Neural cell (in vitro differentiated cells): ENCODE data around the gene PLN. TPM values are rescaled to one million over a fixed set of nuclear protein-coding genes. Genes with fewer than 3 reads are reported as not detected.

ENCODE experiments used
- H2AFZ ChIP-seq: fragments of 200-600, 300-800 bp; sonication (generic), shearing (Covaris generic); 2 replicates; pipeline ENCODE4 v1.6.0; 2014; ENCODE audit warnings: low read depth, mild to moderate bottlenecking, antibody characterized with exemption, low read length, moderate library complexity
- H3F3A ChIP-seq: fragments of 200-600 bp; shearing (Covaris generic); 2 replicates; pipeline ENCODE4 v1.6.1; 2016; ENCODE audit warnings: mild to moderate bottlenecking, moderate library complexity, mixed read lengths, antibody characterized with exemption, low read length; ENCODE audit not compliant: insufficient read depth, poor library complexity, severe bottlenecking
- H3K27ac ChIP-seq: fragments of 200-600, 300-800 bp; sonication (generic), shearing (Covaris generic); 2 replicates; pipeline ENCODE4 v1.5.1; 2014; ENCODE audit warnings: mild to moderate bottlenecking, low read length, moderate library complexity
- H3K27me3 ChIP-seq: fragments of 300-800, 200-600 bp; sonication (generic), shearing (Covaris generic); 2 replicates; pipeline ENCODE4 v1.6.0; 2014; ENCODE audit warnings: mild to moderate bottlenecking, low read depth, low read length, moderate library complexity; ENCODE audit not compliant: insufficient read depth
- H3K36me3 ChIP-seq: fragments of 300-800, 200-600 bp; sonication (generic), shearing (Covaris generic); 2 replicates; pipeline ENCODE4 v1.5.1; 2014; ENCODE audit warnings: mild to moderate bottlenecking, antibody characterized with exemption, low read length, moderate library complexity; ENCODE audit not compliant: insufficient read depth
- H3K4me2 ChIP-seq: fragments of 300-800, 200-600 bp; sonication (generic), shearing (Covaris generic); 2 replicates; pipeline ENCODE4 v1.6.0; 2014; ENCODE audit warnings: mild to moderate bottlenecking, low read length
- H3K4me3 ChIP-seq: fragments of 300-800, 200-600 bp; sonication (generic), shearing (Covaris generic); 2 replicates; pipeline ENCODE4 v1.5.1; 2014; ENCODE audit warnings: mild to moderate bottlenecking, low read length, moderate library complexity
- H3K79me2 ChIP-seq: fragments of 200-600 bp; shearing (Covaris generic); replicated peaks from 2 replicates; pipeline ENCODE4 v1.6.0; 2014; ENCODE audit warnings: mild to moderate bottlenecking, low read length, moderate library complexity; ENCODE audit not compliant: insufficient read depth
- H3K9ac ChIP-seq: fragments of 300-800, 200-600 bp; sonication (generic), shearing (Covaris generic); 2 replicates; pipeline ENCODE4 v1.6.1; 2016; ENCODE audit warnings: mild to moderate bottlenecking, low read length, mixed read lengths
- H3K9me2 ChIP-seq: fragments of 200-600 bp; shearing (Covaris generic); 2 replicates; pipeline ENCODE4 v1.6.1; 2016; ENCODE audit warnings: mild to moderate bottlenecking, low read length, mixed read lengths; ENCODE audit not compliant: insufficient read depth
- H3K9me3 ChIP-seq: fragments of 200-600, 300-800 bp; sonication (generic), shearing (Covaris generic); 2 replicates; pipeline ENCODE4 v1.6.1; 2016; ENCODE audit warnings: mild to moderate bottlenecking, mixed run types, low read length, moderate library complexity, mixed read lengths
- H4K20me1 ChIP-seq: fragments of 200-600 bp; shearing (Covaris generic); 2 replicates; pipeline ENCODE4 v1.6.1; 2016; ENCODE audit warnings: mild to moderate bottlenecking, mixed run types; ENCODE audit not compliant: insufficient read depth
- EP300 ChIP-seq: fragments of 450-650 bp; conservative IDR thresholded peaks from 2 replicates; pipeline ENCODE4 v1.6.1; 2014; ENCODE audit warnings: antibody characterized with exemption, mild to moderate bottlenecking, moderate library complexity; ENCODE audit not compliant: poor library complexity, severe bottlenecking
- EZH2 ChIP-seq: fragments of 200-600, 300-800 bp; shearing (Covaris generic), sonication (generic); IDR thresholded peaks from 2 replicates; pipeline ENCODE4 v1.6.1; 2014; ENCODE audit warnings: antibody characterized with exemption, low read length, borderline replicate concordance, mild to moderate bottlenecking; ENCODE audit not compliant: insufficient read depth, poor library complexity, severe bottlenecking
- MXI1 ChIP-seq: fragments of 450-650 bp; conservative IDR thresholded peaks from 2 replicates; pipeline ENCODE4 v1.6.1; 2014; ENCODE audit warnings: antibody characterized with exemption, mild to moderate bottlenecking; ENCODE audit not compliant: poor library complexity, severe bottlenecking
- POLR2AphosphoS5 ChIP-seq: IDR thresholded peaks from 2 replicates; pipeline ENCODE4 v1.6.1; 2012
- RAD21 ChIP-seq: fragments of 450-650 bp; conservative IDR thresholded peaks from 2 replicates; pipeline ENCODE4 v1.6.1; 2014; ENCODE audit warnings: antibody characterized with exemption, mild to moderate bottlenecking, moderate library complexity
- SMC3 ChIP-seq: fragments of 450-650 bp; conservative IDR thresholded peaks from 2 replicates; pipeline ENCODE4 v1.6.1; 2014; ENCODE audit warnings: antibody characterized with exemption, mild to moderate bottlenecking, moderate library complexity; ENCODE audit not compliant: poor library complexity
- TAF1 ChIP-seq: IDR thresholded peaks from 2 replicates; pipeline ENCODE4 v1.6.1; 2012; ENCODE audit warnings: low read depth
- polyA plus RNA-seq: library from polyadenylated mRNA; depleted of rRNA; stranded (reverse); fragments of >200 nt; gene quantifications from 2 replicates; pipeline ENCODE4 v1.2.3, GENCODE V29; 2014
- TF ChIP-seq, protein P1 (sequence below): fragments of 450-650 bp; IDR thresholded peaks from 2 replicates; pipeline ENCODE4 v1.5.1; 2014; ENCODE audit warnings: antibody characterized with exemption, mild to moderate bottlenecking, moderate library complexity; ENCODE audit not compliant: poor library complexity, severe bottlenecking
- TF ChIP-seq, protein P2 (sequence below): IDR thresholded peaks from 2 replicates; pipeline ENCODE4 v1.6.1; 2012; ENCODE audit warnings: borderline replicate concordance

Gene PLN
- polyA plus RNA-seq, 1 donor from 2014 or later: not detected

DNA sequence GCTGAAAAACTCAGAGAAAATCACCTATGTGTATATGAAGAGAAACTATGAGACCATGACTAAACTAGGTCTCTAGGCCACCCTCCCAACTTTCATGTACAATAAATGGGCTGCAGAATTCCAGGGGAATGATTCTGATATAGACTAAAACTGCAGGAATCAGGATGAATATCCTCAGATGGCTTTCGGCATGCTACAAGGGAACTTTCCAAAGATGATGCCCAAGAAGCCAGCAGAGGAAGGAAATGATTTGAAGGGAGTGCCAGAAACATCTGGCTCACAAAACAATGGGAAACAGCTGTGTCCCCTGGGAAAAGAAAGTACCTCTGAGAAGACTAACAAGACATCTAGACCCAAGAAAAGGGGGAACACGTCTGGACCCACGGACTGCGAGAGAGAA is 41.1 kb downstream of the PLN start:
- no peak overlapping the region for H3K9ac ChIP-seq
- H3F3A ChIP-seq: no peaks in the 10 kb centered on the region
- no peaks in the 10 kb centered on the region for H3K9me2 ChIP-seq
- H3K4me3 ChIP-seq: no peak overlapping the region
- H3K27me3 ChIP-seq: no peaks in the 10 kb centered on the region
- H3K9me3 ChIP-seq: no peaks in the 10 kb centered on the region
- H3K79me2 ChIP-seq: no peaks in the 10 kb centered on the region
- no peak overlapping the region for H3K27ac ChIP-seq
- H3K36me3 ChIP-seq: no peaks in the 10 kb centered on the region
- no peak for TF ChIP-seq EP300
- TF ChIP-seq TAF1: no peak
- TF ChIP-seq SMC3: no peak
- no peak for TF ChIP-seq EZH2
- no peak for TF ChIP-seq MXI1
- TF ChIP-seq, protein P1, sequence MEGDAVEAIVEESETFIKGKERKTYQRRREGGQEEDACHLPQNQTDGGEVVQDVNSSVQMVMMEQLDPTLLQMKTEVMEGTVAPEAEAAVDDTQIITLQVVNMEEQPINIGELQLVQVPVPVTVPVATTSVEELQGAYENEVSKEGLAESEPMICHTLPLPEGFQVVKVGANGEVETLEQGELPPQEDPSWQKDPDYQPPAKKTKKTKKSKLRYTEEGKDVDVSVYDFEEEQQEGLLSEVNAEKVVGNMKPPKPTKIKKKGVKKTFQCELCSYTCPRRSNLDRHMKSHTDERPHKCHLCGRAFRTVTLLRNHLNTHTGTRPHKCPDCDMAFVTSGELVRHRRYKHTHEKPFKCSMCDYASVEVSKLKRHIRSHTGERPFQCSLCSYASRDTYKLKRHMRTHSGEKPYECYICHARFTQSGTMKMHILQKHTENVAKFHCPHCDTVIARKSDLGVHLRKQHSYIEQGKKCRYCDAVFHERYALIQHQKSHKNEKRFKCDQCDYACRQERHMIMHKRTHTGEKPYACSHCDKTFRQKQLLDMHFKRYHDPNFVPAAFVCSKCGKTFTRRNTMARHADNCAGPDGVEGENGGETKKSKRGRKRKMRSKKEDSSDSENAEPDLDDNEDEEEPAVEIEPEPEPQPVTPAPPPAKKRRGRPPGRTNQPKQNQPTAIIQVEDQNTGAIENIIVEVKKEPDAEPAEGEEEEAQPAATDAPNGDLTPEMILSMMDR: no peak
- no peak for TF ChIP-seq RAD21
- TF ChIP-seq, protein P2, sequence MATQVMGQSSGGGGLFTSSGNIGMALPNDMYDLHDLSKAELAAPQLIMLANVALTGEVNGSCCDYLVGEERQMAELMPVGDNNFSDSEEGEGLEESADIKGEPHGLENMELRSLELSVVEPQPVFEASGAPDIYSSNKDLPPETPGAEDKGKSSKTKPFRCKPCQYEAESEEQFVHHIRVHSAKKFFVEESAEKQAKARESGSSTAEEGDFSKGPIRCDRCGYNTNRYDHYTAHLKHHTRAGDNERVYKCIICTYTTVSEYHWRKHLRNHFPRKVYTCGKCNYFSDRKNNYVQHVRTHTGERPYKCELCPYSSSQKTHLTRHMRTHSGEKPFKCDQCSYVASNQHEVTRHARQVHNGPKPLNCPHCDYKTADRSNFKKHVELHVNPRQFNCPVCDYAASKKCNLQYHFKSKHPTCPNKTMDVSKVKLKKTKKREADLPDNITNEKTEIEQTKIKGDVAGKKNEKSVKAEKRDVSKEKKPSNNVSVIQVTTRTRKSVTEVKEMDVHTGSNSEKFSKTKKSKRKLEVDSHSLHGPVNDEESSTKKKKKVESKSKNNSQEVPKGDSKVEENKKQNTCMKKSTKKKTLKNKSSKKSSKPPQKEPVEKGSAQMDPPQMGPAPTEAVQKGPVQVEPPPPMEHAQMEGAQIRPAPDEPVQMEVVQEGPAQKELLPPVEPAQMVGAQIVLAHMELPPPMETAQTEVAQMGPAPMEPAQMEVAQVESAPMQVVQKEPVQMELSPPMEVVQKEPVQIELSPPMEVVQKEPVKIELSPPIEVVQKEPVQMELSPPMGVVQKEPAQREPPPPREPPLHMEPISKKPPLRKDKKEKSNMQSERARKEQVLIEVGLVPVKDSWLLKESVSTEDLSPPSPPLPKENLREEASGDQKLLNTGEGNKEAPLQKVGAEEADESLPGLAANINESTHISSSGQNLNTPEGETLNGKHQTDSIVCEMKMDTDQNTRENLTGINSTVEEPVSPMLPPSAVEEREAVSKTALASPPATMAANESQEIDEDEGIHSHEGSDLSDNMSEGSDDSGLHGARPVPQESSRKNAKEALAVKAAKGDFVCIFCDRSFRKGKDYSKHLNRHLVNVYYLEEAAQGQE: no peak
- TF ChIP-seq POLR2AphosphoS5: no peak
- no peak overlapping the region for H2AFZ ChIP-seq
- no peaks in the 10 kb centered on the region for H4K20me1 ChIP-seq
- no peak overlapping the region for H3K4me2 ChIP-seq

DNA sequence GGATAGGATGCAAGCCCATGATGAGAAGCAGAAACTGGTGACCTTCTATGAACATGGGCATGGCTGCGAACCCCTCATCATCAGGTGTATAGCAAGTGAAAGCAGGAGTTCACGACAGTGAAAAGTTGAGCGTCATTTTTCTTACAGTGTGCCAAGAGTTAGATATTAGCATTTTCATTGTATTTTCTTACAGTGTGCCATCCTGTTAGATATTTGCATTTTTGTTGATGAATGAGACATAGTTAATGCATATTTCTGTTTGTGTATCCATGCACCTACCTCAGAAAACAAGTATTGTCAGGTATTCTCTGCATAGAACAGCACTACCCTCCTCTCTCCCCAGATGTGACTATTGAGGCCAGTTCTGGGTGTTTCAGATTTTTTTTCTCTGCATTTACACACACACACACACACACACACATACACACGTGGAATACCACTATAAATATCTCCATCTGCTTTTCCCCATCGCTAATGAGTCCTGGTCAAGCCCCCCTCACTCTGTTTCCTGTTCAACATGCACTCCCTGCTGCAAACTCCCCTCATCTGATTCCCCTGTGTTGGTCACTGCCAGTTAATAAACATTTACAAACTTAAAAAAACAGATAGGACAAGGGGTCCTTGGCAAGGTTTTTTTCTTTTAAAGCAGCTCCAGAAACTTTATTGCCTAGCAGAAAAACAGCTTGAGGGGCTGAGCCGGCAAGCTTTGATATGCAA is 41.7 kb downstream of the PLN start:
- TF ChIP-seq, protein P2: no peak
- TF ChIP-seq SMC3: no peak
- no peak for TF ChIP-seq TAF1
- TF ChIP-seq, protein P1: no peak
- TF ChIP-seq EP300: no peak
- no peak for TF ChIP-seq POLR2AphosphoS5
- TF ChIP-seq EZH2: no peak
- no peak for TF ChIP-seq RAD21
- TF ChIP-seq MXI1: no peak
- Histone ChIP-seq H3K4me2 (no peak overlapping the region), H3K4me3 (no peak overlapping the region), H4K20me1 (no peaks in the 10 kb centered on the region), H3K9me3 (no peaks in the 10 kb centered on the region), H3K27ac (no peak overlapping the region), H3K9me2 (no peaks in the 10 kb centered on the region), H3F3A (no peaks in the 10 kb centered on the region), H3K9ac (no peak overlapping the region), H3K27me3 (no peaks in the 10 kb centered on the region), H3K36me3 (no peaks in the 10 kb centered on the region), H2AFZ (no peak overlapping the region), H3K79me2 (no peaks in the 10 kb centered on the region)
